HepG2 (cell line): ENCODE data around the gene ZNRD2. TPM values are rescaled to one million over a fixed set of nuclear protein-coding genes. Genes with fewer than 3 reads are reported as not detected.
"Not testable (repeated sequence)": the region's sequence is repeated elsewhere in the genome, so short reads cannot be mapped to it uniquely, and the experiment has no call there.

Source experiments
- ATAC-seq: fragments of 200-7000 bp; cut with Tn5 transposase; 3 replicates; pipeline ENCODE4 v1.9.1; 2020; ENCODE audit warnings: mild to moderate bottlenecking, moderate library complexity
- BruUV-seq: library from RNA; stranded (reverse); fragments of 400-500 nt; replicated peaks from 2 replicates; lab custom pipeline; 2021; lab: Mats Ljungman, UMichigan
- CTCF ChIA-PET: fragments of 300-600 bp; formaldehyde crosslinking; extraction: SDS; loops from one replicate; lab custom pipeline; 2021; ENCODE audit warnings: low total read pairs, inconsistent platforms, low intra/inter-chr PET ratio; lab: Yijun Ruan, JAX
- POLR2A ChIA-PET: fragments of 350-600 bp; sonication (Branson Sonifier 250); formaldehyde crosslinking; loops from one replicate; lab custom pipeline; 2020; ENCODE audit warnings: antibody characterized with exemption, inconsistent platforms; lab: Yijun Ruan, JAX
- DNase-seq: peaks from one replicate; pipeline ENCODE4 v3.0.0-alpha.2; 2015; ENCODE audit warnings: low spot score
- FAIRE-seq: peaks from 3 replicates; lab custom pipeline; 2011; peaks lifted over from hg19 to GRCh38; lab: Jason Lieb, UNC
- H2AFZ ChIP-seq: one replicate; pipeline ENCODE4 v1.6.1; 2011; ENCODE audit warnings: low read length, inconsistent platforms
- H3K27ac ChIP-seq: fragments of 300-600 bp; 3 replicates; pipeline ENCODE4 v1.8.0; 2011; ENCODE audit warnings: mixed run types, mild to moderate bottlenecking, mixed read lengths, low read length, inconsistent platforms; ENCODE audit not compliant: insufficient read depth; ENCODE audit errors: extremely low read length
- H3K27me3 ChIP-seq, 2 experiments: fragments of 200-600 bp in 1 of 2; 2 replicates in 1 of 2; 3 replicates in 1 of 2; pipeline versions ENCODE4 v1.6.0 to v1.8.0; 2011; ENCODE audit warnings: low read length in 2 of 2, mild to moderate bottlenecking in 2 of 2, moderate library complexity in 2 of 2, inconsistent platforms in 1 of 2; ENCODE audit not compliant: insufficient read depth in 2 of 2, control insufficient read depth in 1 of 2
- H3K36me3 ChIP-seq, 2 experiments: fragments of 200-600 bp in 1 of 2; replicated peaks in 1 of 2; 2 replicates in 1 of 2; 3 replicates in 1 of 2; pipeline versions ENCODE4 v1.5.1 to v1.8.0; 2011; ENCODE audit warnings: low read length in 2 of 2, inconsistent platforms in 1 of 2; ENCODE audit not compliant: insufficient read depth in 2 of 2, control insufficient read depth in 1 of 2
- H3K4me1 ChIP-seq: 2 replicates; pipeline ENCODE4 v1.5.1; 2012; ENCODE audit warnings: low read length, inconsistent platforms; ENCODE audit not compliant: insufficient read depth
- H3K4me2 ChIP-seq: 2 replicates; pipeline ENCODE4 v1.6.0; 2011; ENCODE audit warnings: low read depth, low read length, inconsistent platforms
- H3K4me3 ChIP-seq, 3 experiments: fragments of 200-600 bp in 1 of 3; sonication (generic), shearing (Covaris generic) in 1 of 3; replicated peaks in 1 of 3; 2 replicates each; pipeline ENCODE4 v1.5.1; 2011 to 2016; ENCODE audit warnings: low read length in 3 of 3, inconsistent platforms in 2 of 3, low read depth in 2 of 3, mild to moderate bottlenecking in 2 of 3, control low read depth in 1 of 3, mixed read lengths in 1 of 3; ENCODE audit not compliant: insufficient read depth in 1 of 3
- H3K79me2 ChIP-seq: one replicate; pipeline ENCODE4 v1.6.1; 2011; ENCODE audit warnings: low read length, inconsistent platforms; ENCODE audit not compliant: insufficient read depth
- H3K9ac ChIP-seq: 2 replicates; pipeline ENCODE4 v1.6.0; 2011; ENCODE audit warnings: mild to moderate bottlenecking, low read depth, low read length, inconsistent platforms; ENCODE audit not compliant: insufficient read depth
- H3K9me3 ChIP-seq: 2 replicates; pipeline ENCODE4 v1.5.1; 2012; ENCODE audit warnings: mild to moderate bottlenecking, low read length
- H4K20me1 ChIP-seq: 2 replicates; pipeline ENCODE4 v1.6.0; 2011; ENCODE audit warnings: inconsistent platforms, mild to moderate bottlenecking, low read length, moderate library complexity; ENCODE audit not compliant: insufficient read depth
- ARNTL ChIP-seq: sonication (generic); formaldehyde crosslinking; IDR thresholded peaks from 2 replicates; pipeline ENCODE4 v1.4.0; 2020; ENCODE audit warnings: mild to moderate bottlenecking, missing genetic modification reagents
- GATAD2A ChIP-seq: IDR thresholded peaks from 2 replicates; pipeline ENCODE4 v1.6.1; 2016
- MAFF ChIP-seq: IDR thresholded peaks from 2 replicates; pipeline ENCODE4 v1.6.1; 2011; ENCODE audit warnings: low read depth, low read length, improper control_type of control experiment
- MAFK ChIP-seq, 2 experiments: IDR thresholded peaks in 1 of 2; conservative IDR thresholded peaks in 1 of 2; 2 replicates each; pipeline ENCODE4 v1.6.1; 2011; ENCODE audit warnings: improper control_type of control experiment in 2 of 2, low read length in 2 of 2
- MED1 ChIP-seq: sonication (generic); formaldehyde crosslinking; IDR thresholded peaks from 2 replicates; pipeline ENCODE4 v1.4.0; 2020; ENCODE audit warnings: missing genetic modification reagents
- PITX1 ChIP-seq: sonication (generic); formaldehyde crosslinking; IDR thresholded peaks from 2 replicates; pipeline ENCODE4 v1.5.1; 2020; ENCODE audit warnings: mild to moderate bottlenecking, missing genetic modification reagents
- PPARG ChIP-seq: conservative IDR thresholded peaks from 2 replicates; pipeline ENCODE4 v1.6.1; 2016; ENCODE audit warnings: missing biosample characterization, missing genetic modification reagents
- RARA ChIP-seq: IDR thresholded peaks from 2 replicates; pipeline ENCODE4 v1.6.1; 2016; ENCODE audit warnings: missing genetic modification reagents, missing compliant biosample characterization
- SAP130 ChIP-seq: IDR thresholded peaks from 2 replicates; pipeline ENCODE4 v1.6.1; 2016; ENCODE audit warnings: low read depth
- SNAPC2 ChIP-seq: sonication (generic); formaldehyde crosslinking; IDR thresholded peaks from 2 replicates; pipeline ENCODE4 v1.8.1; 2022; ENCODE audit warnings: mild to moderate bottlenecking, missing genetic modification reagents
- TARDBP ChIP-seq: sonication (generic); formaldehyde crosslinking; IDR thresholded peaks from 2 replicates; pipeline ENCODE4 v1.8.0; 2022; ENCODE audit warnings: mild to moderate bottlenecking, missing genetic modification reagents
- TEAD3 ChIP-seq: optimal IDR thresholded peaks from 2 replicates; pipeline ENCODE3; 2016; ENCODE audit warnings: borderline replicate concordance
- ZFX ChIP-seq: sonication (generic); formaldehyde crosslinking; IDR thresholded peaks from 2 replicates; pipeline ENCODE4 v1.4.0; 2020; ENCODE audit warnings: mild to moderate bottlenecking, low read depth, missing genetic modification reagents, moderate library complexity
- ZNF317 ChIP-seq: sonication (generic); formaldehyde crosslinking; IDR thresholded peaks from 2 replicates; pipeline ENCODE4 v1.5.0; 2020; ENCODE audit warnings: mild to moderate bottlenecking, missing genetic modification reagents
- ZNF441 ChIP-seq: sonication (generic); formaldehyde crosslinking; IDR thresholded peaks from 2 replicates; pipeline ENCODE4 v1.7.0; 2021; ENCODE audit warnings: missing genetic modification reagents, borderline replicate concordance
- WGBS: methylation state at CpG from one replicate; pipeline ENCODE4 v1.1.6; 2017; ENCODE audit warnings: low lambda C conversion rate; 5-methylcytosine and 5-hydroxymethylcytosine counted together
- in situ Hi-C: cut with HindIII; loops from 2 replicates; pipeline ENCODE4 v1.10.0; 2017; ENCODE audit warnings: low pct_unique_long_range_greater_than_20kb; ENCODE audit not compliant: extremely low pct_ligation_motif_present
- intact Hi-C: fragments of 100-400 bp; cut with micrococcal nuclease; formaldehyde crosslinking; loops from one replicate; pipeline ENCODE4 v1.10.0; 2022; ENCODE audit not compliant: unreplicated experiment
- polyA plus RNA-seq, 8 experiments: library from polyadenylated mRNA; depleted of rRNA in 3 of 8; stranded (reverse) in 7 of 8; unstranded in 1 of 8; fragments of >200 nt; fragmentation: Illumina TruSeq in 4 of 8; extraction: Trizol in 4 of 8; gene quantifications; 2 replicates each; pipeline versions ENCODE4 v1.2.1 to v1.2.3, GENCODE V29; 2011 to 2016; ENCODE audit warnings: low read depth in 4 of 8, missing spikeins in 1 of 8, mixed read lengths in 1 of 8; ENCODE audit not compliant: insufficient read depth in 1 of 8
- total RNA-seq, 5 experiments: library from RNA; depleted of rRNA; stranded (reverse); fragments of >200 nt; fragmentation: Illumina TruSeq; extraction: Trizol; gene quantifications; 2 replicates each; pipeline ENCODE4 v1.2.3, GENCODE V29; 2016; ENCODE audit warnings: low read depth in 1 of 5

Gene ZNRD2
- total and polyA plus RNA-seq, 2 of the 13 experiments (the other 11 are each of a cell fraction or from before 2014, with no cell fraction given): 29.2 to 34.0 TPM

DNA sequence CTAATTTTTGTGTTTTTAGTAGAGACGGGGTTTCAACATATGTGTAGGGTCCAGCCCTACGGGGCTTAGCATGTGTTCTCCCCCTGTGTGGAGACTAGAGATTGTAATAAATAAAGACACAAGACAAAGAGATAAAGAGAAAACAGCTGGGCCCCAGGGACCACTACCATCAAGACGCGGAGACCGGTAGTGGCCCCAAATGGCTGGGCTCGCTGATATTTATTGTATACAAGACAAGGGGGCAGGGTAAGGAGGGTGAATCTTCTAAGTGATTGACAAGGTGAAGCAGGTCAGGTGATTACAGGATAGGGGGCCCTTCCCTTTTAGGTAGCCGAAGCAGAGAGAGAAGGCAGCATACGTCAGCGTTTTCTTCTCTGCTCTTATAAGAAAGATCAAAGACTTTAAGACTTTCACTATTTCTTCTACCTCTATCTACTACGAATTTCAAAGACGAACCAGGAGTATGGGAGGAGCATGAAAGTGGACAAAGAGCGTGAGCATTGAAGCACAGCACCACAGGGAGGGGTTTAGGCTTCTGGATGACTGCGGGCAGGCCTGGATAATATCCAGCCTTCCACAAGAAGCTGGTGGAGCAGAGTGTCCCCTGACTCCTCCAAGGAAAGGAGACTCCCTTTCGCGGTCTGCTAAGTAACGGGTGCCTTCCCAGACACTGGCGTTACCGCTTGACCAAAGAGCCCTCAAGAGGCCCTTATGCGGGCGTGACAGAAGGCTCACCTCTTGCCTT lies 48.3 kb upstream of the ZNRD2 start:
- Histone ChIP-seq H3K9ac (peak overlapping the region; percentile 58; the same call in 1 of the 2 replicates), H3K4me1 (peaks cover 54% of the 10 kb centered on the region), H3K4me2 (peak overlapping the region; percentile 96), H3K4me3 (peak overlapping the region; percentile 12 to 77 (median 41); a peak in 5 of 6 replicates), H3K79me2 (peaks cover 14% of the 10 kb centered on the region)
- intact Hi-C loops, H2AFZ ChIP-seq, CTCF ChIA-PET, H3K36me3 ChIP-seq, H3K27me3 ChIP-seq, BruUV-seq, FAIRE-seq, H3K27ac ChIP-seq, DNase-seq, in situ Hi-C loops, H3K9me3 ChIP-seq, ATAC-seq, H4K20me1 ChIP-seq: not testable (repeated sequence)
- POLR2A ChIA-PET: interaction anchor here (1.2 to 2.1 kb wide), 3 partner anchors 14 to 99 kb away, joined by 3 to 7 read pairs (median 4); partner anchors contain the start of gene NEAT1
- 11% methylated on average over 20 of the region's 20 CpGs for WGBS
- TF ChIP-seq MAFK (conservative IDR thresholded peaks at IDR 0.05 in 1 of 2, IDR thresholded peaks at IDR 0.05 in 1 of 2; ENCODE audit: low read length in 2 of 2): peak in 1 of 2 experiments; percentile 58; a peak in 2 of 4 replicates
- 0 out of 2 replicates have a peak, but pooled peaks have one; percentile 26 for TF ChIP-seq MAFF
- TF ChIP-seq GATAD2A (CRISPR knock-in tag): 0 out of 2 replicates have a peak, but pooled peaks have one; percentile 3

DNA sequence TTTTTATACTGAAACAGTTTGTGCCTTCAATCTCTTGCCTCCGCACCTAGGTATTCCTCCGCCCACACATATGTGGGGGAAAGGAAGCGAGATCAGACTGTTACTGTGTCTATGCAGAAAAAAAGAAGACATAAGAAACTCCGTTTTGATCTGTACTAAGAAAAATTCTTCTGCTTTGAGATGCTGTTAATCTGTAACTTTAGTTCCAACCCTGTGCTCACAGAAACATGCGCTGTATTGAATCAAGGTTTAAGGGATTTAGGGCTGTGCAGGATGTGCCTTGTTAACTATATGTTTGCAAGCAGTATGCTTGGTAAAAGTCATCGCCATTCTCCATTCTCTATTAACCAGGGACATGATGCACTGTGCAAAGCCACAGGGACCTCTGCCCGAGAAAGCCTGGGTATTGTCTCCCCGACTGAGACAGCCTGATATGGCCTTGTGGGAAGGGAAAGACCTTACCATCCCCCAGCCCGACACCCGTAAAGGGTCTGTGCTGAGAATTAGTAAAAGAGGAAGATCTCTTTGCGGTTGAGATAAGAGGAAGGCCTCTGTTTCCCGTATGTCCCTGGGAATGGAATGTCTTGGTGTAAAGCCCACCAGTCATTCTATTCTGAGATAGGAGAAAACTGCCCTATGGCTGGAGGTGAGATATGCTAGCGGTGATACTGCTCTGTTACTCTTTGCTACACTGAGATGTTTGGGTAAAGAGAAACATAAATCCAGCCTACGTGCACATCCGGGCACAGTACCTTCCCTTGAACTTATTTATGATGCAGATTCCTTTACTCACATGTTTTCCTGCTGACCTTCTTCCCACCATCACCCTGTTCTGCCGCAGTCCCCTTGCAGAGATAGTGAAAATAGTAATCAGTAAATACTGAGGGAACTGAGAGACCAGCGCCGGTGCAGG lies 47.3 kb upstream of the ZNRD2 start:
- peak overlapping the region; percentile 26 for H3K9ac ChIP-seq
- H3K27me3 ChIP-seq, intact Hi-C loops, H2AFZ ChIP-seq, CTCF ChIA-PET, H3K9me3 ChIP-seq, BruUV-seq, H4K20me1 ChIP-seq, H3K36me3 ChIP-seq, in situ Hi-C loops, DNase-seq: not testable (repeated sequence)
- peaks cover 17% of the 10 kb centered on the region for H3K79me2 ChIP-seq
- peak overlapping the region; percentile 96 for H3K4me2 ChIP-seq
- POLR2A ChIA-PET: interaction anchor here (1.0 to 4.4 kb wide), 3 partner anchors 24 to 104 kb away, joined by 4 to 35 read pairs (median 12); partner anchors contain the start of gene MALAT1
- FAIRE-seq (peak; percentile 56), ATAC-seq (peak; percentile 34)
- H3K4me3 ChIP-seq: peak overlapping the region; percentile 60 to 77 (median 63)
- peaks cover 56% of the 10 kb centered on the region for H3K4me1 ChIP-seq
- WGBS: under 1% methylated on average over 18 of the region's 18 CpGs
- H3K27ac ChIP-seq: peak overlapping the region; percentile 39
- 0 out of 2 replicates have a peak, but pooled peaks have one; percentile 45 for TF ChIP-seq TARDBP (CRISPR knock-in tag)
- 0 out of 2 replicates have a peak, but pooled peaks have one; percentile 45 for TF ChIP-seq SNAPC2 (CRISPR knock-in tag)
- peak; percentile 45 for TF ChIP-seq TEAD3 (CRISPR knock-in tag)
- TF ChIP-seq ZFX: peak; percentile 18; the same call in 1 of the 2 replicates
- TF ChIP-seq ZNF317 (CRISPR knock-in tag): 0 out of 2 replicates have a peak, but pooled peaks have one; percentile 22
- 0 out of 2 replicates have a peak, but pooled peaks have one; percentile 27 for TF ChIP-seq PPARG (CRISPR knock-in tag)
- peak; percentile 66 for TF ChIP-seq SAP130 (CRISPR knock-in tag)
- peak; percentile 30 for TF ChIP-seq RARA
- peak; percentile 94 for TF ChIP-seq PITX1 (CRISPR knock-in tag)
- peak; percentile 17; the same call in 1 of the 2 replicates for TF ChIP-seq ZNF441
- TF ChIP-seq MED1 (CRISPR knock-in tag): peak; percentile 52
- TF ChIP-seq ARNTL (CRISPR knock-in tag): 0 out of 2 replicates have a peak, but pooled peaks have one; percentile 37
